HepG2 (cell line): Measurements from ENCODE around the gene TXNRD2. TPM values are rescaled to one million over a fixed set of nuclear protein-coding genes. Genes with fewer than 3 reads are reported as not detected.

Source experiments
- ATF7-NPFF ChIP-seq: sonication (generic); formaldehyde crosslinking; IDR thresholded peaks from 2 replicates; pipeline ENCODE4 v1.8.1; 2023; ENCODE audit warnings: mild to moderate bottlenecking, low read depth, missing genetic modification reagents, moderate library complexity
- DR1 ChIP-seq: sonication (generic); formaldehyde crosslinking; IDR thresholded peaks from 2 replicates; pipeline ENCODE4 v1.8.0; 2021; ENCODE audit warnings: mild to moderate bottlenecking, missing genetic modification reagents, inconsistent platforms
- FOXM1 ChIP-seq: sonication (generic); formaldehyde crosslinking; IDR thresholded peaks from 2 replicates; pipeline ENCODE4 v1.5.0; 2020; ENCODE audit warnings: missing genetic modification reagents
- PLRG1 ChIP-seq: fragments of 450-650 bp; conservative IDR thresholded peaks from 2 replicates; pipeline ENCODE4 v1.6.1; 2016
- SNAPC2 ChIP-seq: sonication (generic); formaldehyde crosslinking; IDR thresholded peaks from 2 replicates; pipeline ENCODE4 v1.8.1; 2022; ENCODE audit warnings: mild to moderate bottlenecking, missing genetic modification reagents
- TMF1 ChIP-seq: sonication (generic); formaldehyde crosslinking; IDR thresholded peaks from 2 replicates; pipeline ENCODE4 v1.8.1; 2022; ENCODE audit warnings: low read depth, missing genetic modification reagents
- ZNF451 ChIP-seq: sonication (generic); formaldehyde crosslinking; IDR thresholded peaks from 2 replicates; pipeline ENCODE4 v1.5.0; 2020; ENCODE audit warnings: mild to moderate bottlenecking, missing genetic modification reagents
- ZNF660 ChIP-seq: sonication (generic); formaldehyde crosslinking; IDR thresholded peaks from 2 replicates; pipeline ENCODE4 v1.5.1; 2020; ENCODE audit warnings: mild to moderate bottlenecking, low read depth, missing genetic modification reagents, borderline replicate concordance
- ZNF75D ChIP-seq: sonication (generic); formaldehyde crosslinking; IDR thresholded peaks from 2 replicates; pipeline ENCODE4 v1.8.1; 2023; ENCODE audit warnings: missing genetic modification reagents, mild to moderate bottlenecking, borderline replicate concordance
- polyA plus RNA-seq, 8 experiments: library from polyadenylated mRNA; depleted of rRNA in 3 of 8; stranded (reverse) in 7 of 8; unstranded in 1 of 8; fragments of >200 nt; fragmentation: Illumina TruSeq in 4 of 8; extraction: Trizol in 4 of 8; gene quantifications; 2 replicates each; pipeline versions ENCODE4 v1.2.1 to v1.2.3, GENCODE V29; 2011 to 2016; ENCODE audit warnings: low read depth in 4 of 8, missing spikeins in 1 of 8, mixed read lengths in 1 of 8; ENCODE audit not compliant: insufficient read depth in 1 of 8
- total RNA-seq, 5 experiments: library from RNA; depleted of rRNA; stranded (reverse); fragments of >200 nt; fragmentation: Illumina TruSeq; extraction: Trizol; gene quantifications; 2 replicates each; pipeline ENCODE4 v1.2.3, GENCODE V29; 2016; ENCODE audit warnings: low read depth in 1 of 5
- TF ChIP-seq, protein P1 (sequence below): sonication (generic); formaldehyde crosslinking; IDR thresholded peaks from 2 replicates; pipeline ENCODE4 v1.4.0; 2020; ENCODE audit warnings: missing genetic modification reagents, mild to moderate bottlenecking, borderline replicate concordance
- TF ChIP-seq, protein P2 (sequence below): sonication (generic); formaldehyde crosslinking; conservative IDR thresholded peaks from 2 replicates; pipeline ENCODE4 v1.4.0; 2020; ENCODE audit warnings: missing genetic modification reagents
- TF ChIP-seq, protein P3 (sequence below): sonication (generic); formaldehyde crosslinking; conservative IDR thresholded peaks from 2 replicates; pipeline ENCODE4 v1.8.0; 2022; ENCODE audit warnings: missing genetic modification reagents
- TF ChIP-seq, protein P4 (sequence below): IDR thresholded peaks from 2 replicates; pipeline ENCODE4 v1.6.1; 2016; ENCODE audit warnings: low read depth, missing genetic modification reagents, missing compliant biosample characterization
- TF ChIP-seq, protein P5 (sequence below): sonication (generic); formaldehyde crosslinking; IDR thresholded peaks from 2 replicates; pipeline ENCODE4 v1.5.1; 2020; ENCODE audit warnings: missing genetic modification reagents, mild to moderate bottlenecking, borderline replicate concordance

Gene TXNRD2
- total and polyA plus RNA-seq, 2 of the 13 experiments (the other 11 are each of a cell fraction or from before 2014, with no cell fraction given): 17.5 to 18.6 TPM

DNA sequence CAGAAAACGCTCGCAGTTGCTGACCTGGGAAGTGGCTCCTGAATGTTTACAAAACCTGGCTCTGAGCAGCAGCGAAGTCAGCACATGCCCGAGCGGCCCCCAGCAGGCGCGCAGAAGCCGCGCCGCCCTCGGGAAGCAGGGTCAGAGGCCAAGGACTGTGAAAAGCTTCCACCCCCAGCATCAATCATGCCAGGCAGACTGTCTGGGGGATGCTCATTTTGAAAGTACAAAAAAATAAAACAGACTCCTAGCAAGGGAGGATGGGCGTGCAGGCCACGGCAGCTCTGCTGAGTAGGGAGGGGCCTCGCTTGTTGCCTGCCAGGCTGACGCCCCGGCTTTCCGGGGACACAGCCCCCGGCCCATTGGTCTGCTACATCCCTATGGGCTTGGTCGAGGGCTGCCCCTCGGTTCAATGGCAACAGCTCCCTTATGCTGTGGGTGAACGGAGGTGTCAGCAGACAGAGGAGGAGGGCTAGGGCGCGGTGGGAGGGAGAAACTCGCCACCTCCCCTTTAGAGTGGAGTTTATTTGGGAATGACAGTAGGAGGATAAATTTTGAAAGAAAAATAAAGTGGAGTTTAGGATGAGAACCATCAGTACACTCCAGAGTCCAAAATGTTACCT is 49.2 kb downstream of the TXNRD2 start (continued):
- TF ChIP-seq, protein P1, sequence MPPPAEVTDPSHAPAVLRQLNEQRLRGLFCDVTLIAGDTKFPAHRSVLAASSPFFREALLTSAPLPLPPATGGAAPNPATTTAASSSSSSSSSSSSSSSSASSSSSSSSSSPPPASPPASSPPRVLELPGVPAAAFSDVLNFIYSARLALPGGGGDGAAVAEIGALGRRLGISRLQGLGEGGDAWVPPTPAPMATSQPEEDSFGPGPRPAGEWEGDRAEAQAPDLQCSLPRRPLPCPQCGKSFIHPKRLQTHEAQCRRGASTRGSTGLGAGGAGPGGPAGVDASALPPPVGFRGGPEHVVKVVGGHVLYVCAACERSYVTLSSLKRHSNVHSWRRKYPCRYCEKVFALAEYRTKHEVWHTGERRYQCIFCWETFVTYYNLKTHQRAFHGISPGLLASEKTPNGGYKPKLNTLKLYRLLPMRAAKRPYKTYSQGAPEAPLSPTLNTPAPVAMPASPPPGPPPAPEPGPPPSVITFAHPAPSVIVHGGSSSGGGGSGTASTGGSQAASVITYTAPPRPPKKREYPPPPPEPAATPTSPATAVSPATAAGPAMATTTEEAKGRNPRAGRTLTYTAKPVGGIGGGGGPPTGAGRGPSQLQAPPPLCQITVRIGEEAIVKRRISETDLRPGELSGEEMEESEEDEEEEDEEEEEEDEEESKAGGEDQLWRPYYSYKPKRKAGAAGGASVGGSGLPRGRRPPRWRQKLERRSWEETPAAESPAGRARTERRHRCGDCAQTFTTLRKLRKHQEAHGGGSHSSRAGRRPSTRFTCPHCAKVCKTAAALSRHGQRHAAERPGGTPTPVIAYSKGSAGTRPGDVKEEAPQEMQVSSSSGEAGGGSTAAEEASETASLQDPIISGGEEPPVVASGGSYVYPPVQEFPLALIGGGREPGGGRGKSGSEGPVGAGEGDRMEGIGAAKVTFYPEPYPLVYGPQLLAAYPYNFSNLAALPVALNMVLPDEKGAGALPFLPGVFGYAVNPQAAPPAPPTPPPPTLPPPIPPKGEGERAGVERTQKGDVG (CRISPR knock-in tag): peak; percentile 73; the same call in 1 of the 2 replicates
- TF ChIP-seq, protein P2, sequence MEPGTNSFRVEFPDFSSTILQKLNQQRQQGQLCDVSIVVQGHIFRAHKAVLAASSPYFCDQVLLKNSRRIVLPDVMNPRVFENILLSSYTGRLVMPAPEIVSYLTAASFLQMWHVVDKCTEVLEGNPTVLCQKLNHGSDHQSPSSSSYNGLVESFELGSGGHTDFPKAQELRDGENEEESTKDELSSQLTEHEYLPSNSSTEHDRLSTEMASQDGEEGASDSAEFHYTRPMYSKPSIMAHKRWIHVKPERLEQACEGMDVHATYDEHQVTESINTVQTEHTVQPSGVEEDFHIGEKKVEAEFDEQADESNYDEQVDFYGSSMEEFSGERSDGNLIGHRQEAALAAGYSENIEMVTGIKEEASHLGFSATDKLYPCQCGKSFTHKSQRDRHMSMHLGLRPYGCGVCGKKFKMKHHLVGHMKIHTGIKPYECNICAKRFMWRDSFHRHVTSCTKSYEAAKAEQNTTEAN (CRISPR knock-in tag): peak; percentile 98
- peak; percentile 94 for TF ChIP-seq ZNF451 (CRISPR knock-in tag)
- TF ChIP-seq, protein P3, sequence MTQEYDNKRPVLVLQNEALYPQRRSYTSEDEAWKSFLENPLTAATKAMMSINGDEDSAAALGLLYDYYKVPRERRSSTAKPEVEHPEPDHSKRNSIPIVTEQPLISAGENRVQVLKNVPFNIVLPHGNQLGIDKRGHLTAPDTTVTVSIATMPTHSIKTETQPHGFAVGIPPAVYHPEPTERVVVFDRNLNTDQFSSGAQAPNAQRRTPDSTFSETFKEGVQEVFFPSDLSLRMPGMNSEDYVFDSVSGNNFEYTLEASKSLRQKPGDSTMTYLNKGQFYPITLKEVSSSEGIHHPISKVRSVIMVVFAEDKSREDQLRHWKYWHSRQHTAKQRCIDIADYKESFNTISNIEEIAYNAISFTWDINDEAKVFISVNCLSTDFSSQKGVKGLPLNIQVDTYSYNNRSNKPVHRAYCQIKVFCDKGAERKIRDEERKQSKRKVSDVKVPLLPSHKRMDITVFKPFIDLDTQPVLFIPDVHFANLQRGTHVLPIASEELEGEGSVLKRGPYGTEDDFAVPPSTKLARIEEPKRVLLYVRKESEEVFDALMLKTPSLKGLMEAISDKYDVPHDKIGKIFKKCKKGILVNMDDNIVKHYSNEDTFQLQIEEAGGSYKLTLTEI (CRISPR knock-in tag): no peak
- TF ChIP-seq, protein P4, sequence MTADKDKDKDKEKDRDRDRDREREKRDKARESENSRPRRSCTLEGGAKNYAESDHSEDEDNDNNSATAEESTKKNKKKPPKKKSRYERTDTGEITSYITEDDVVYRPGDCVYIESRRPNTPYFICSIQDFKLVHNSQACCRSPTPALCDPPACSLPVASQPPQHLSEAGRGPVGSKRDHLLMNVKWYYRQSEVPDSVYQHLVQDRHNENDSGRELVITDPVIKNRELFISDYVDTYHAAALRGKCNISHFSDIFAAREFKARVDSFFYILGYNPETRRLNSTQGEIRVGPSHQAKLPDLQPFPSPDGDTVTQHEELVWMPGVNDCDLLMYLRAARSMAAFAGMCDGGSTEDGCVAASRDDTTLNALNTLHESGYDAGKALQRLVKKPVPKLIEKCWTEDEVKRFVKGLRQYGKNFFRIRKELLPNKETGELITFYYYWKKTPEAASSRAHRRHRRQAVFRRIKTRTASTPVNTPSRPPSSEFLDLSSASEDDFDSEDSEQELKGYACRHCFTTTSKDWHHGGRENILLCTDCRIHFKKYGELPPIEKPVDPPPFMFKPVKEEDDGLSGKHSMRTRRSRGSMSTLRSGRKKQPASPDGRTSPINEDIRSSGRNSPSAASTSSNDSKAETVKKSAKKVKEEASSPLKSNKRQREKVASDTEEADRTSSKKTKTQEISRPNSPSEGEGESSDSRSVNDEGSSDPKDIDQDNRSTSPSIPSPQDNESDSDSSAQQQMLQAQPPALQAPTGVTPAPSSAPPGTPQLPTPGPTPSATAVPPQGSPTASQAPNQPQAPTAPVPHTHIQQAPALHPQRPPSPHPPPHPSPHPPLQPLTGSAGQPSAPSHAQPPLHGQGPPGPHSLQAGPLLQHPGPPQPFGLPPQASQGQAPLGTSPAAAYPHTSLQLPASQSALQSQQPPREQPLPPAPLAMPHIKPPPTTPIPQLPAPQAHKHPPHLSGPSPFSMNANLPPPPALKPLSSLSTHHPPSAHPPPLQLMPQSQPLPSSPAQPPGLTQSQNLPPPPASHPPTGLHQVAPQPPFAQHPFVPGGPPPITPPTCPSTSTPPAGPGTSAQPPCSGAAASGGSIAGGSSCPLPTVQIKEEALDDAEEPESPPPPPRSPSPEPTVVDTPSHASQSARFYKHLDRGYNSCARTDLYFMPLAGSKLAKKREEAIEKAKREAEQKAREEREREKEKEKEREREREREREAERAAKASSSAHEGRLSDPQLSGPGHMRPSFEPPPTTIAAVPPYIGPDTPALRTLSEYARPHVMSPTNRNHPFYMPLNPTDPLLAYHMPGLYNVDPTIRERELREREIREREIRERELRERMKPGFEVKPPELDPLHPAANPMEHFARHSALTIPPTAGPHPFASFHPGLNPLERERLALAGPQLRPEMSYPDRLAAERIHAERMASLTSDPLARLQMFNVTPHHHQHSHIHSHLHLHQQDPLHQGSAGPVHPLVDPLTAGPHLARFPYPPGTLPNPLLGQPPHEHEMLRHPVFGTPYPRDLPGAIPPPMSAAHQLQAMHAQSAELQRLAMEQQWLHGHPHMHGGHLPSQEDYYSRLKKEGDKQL: peak; percentile 71; the same call in 1 of the 2 replicates
- peak; percentile 90; the same call in 1 of the 2 replicates for TF ChIP-seq ZNF75D (CRISPR knock-in tag)
- TF ChIP-seq ZNF660 (CRISPR knock-in tag): 0 out of 2 replicates have a peak, but pooled peaks have one; percentile 45
- TF ChIP-seq PLRG1: no peak
- peak; percentile 96 for TF ChIP-seq ATF7-NPFF (CRISPR knock-in tag)
- TF ChIP-seq, protein P5, sequence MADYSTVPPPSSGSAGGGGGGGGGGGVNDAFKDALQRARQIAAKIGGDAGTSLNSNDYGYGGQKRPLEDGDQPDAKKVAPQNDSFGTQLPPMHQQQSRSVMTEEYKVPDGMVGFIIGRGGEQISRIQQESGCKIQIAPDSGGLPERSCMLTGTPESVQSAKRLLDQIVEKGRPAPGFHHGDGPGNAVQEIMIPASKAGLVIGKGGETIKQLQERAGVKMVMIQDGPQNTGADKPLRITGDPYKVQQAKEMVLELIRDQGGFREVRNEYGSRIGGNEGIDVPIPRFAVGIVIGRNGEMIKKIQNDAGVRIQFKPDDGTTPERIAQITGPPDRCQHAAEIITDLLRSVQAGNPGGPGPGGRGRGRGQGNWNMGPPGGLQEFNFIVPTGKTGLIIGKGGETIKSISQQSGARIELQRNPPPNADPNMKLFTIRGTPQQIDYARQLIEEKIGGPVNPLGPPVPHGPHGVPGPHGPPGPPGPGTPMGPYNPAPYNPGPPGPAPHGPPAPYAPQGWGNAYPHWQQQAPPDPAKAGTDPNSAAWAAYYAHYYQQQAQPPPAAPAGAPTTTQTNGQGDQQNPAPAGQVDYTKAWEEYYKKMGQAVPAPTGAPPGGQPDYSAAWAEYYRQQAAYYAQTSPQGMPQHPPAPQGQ (CRISPR knock-in tag): no peak
- peak; percentile 97 for TF ChIP-seq TMF1
- peak; percentile 59; the same call in 1 of the 2 replicates for TF ChIP-seq DR1 (CRISPR knock-in tag)
- TF ChIP-seq SNAPC2 (CRISPR knock-in tag): peak; percentile 94
- TF ChIP-seq FOXM1 (CRISPR knock-in tag): no peak
